Mucosa of rectum (tissue), 2 donors: Measurements from ENCODE around the gene LRRC4.

Source experiments
- H3K27ac ChIP-seq, 2 donors: one replicate each; pipeline ENCODE4 v1.7.0; 2013; ENCODE audit warnings: inconsistent platforms in 2 of 2, low read depth in 2 of 2, low read length in 2 of 2
- H3K27me3 ChIP-seq, 2 donors: one replicate each; pipeline ENCODE4 v1.7.0; 2013; ENCODE audit warnings: low read length in 2 of 2; ENCODE audit not compliant: control insufficient read depth in 2 of 2, insufficient read depth in 2 of 2
- H3K36me3 ChIP-seq, 2 donors: one replicate each; pipeline ENCODE4 v1.7.0; 2013; ENCODE audit warnings: low read length in 2 of 2; ENCODE audit not compliant: control insufficient read depth in 2 of 2, insufficient read depth in 2 of 2
- H3K4me1 ChIP-seq, 2 donors: one replicate each; pipeline ENCODE4 v1.7.0; 2013; ENCODE audit warnings: low read length in 2 of 2, mild to moderate bottlenecking in 1 of 2; ENCODE audit not compliant: control insufficient read depth in 2 of 2, insufficient read depth in 2 of 2
- H3K4me3 ChIP-seq, 2 donors: one replicate each; pipeline ENCODE4 v1.7.0; 2013; ENCODE audit warnings: low read length in 2 of 2
- H3K9ac ChIP-seq, 2 donors: one replicate each; pipeline ENCODE4 v1.7.0; 2013; ENCODE audit warnings: low read length in 2 of 2, low read depth in 1 of 2, mild to moderate bottlenecking in 1 of 2
- H3K9me3 ChIP-seq, 2 donors: one replicate each; pipeline ENCODE4 v1.7.0; 2013; ENCODE audit warnings: low read length in 2 of 2; ENCODE audit not compliant: control insufficient read depth in 2 of 2
- donor health status: healthy.
- donor health status: Normal muscosa, but diverticular disease.

LRRC4 gene

DNA sequence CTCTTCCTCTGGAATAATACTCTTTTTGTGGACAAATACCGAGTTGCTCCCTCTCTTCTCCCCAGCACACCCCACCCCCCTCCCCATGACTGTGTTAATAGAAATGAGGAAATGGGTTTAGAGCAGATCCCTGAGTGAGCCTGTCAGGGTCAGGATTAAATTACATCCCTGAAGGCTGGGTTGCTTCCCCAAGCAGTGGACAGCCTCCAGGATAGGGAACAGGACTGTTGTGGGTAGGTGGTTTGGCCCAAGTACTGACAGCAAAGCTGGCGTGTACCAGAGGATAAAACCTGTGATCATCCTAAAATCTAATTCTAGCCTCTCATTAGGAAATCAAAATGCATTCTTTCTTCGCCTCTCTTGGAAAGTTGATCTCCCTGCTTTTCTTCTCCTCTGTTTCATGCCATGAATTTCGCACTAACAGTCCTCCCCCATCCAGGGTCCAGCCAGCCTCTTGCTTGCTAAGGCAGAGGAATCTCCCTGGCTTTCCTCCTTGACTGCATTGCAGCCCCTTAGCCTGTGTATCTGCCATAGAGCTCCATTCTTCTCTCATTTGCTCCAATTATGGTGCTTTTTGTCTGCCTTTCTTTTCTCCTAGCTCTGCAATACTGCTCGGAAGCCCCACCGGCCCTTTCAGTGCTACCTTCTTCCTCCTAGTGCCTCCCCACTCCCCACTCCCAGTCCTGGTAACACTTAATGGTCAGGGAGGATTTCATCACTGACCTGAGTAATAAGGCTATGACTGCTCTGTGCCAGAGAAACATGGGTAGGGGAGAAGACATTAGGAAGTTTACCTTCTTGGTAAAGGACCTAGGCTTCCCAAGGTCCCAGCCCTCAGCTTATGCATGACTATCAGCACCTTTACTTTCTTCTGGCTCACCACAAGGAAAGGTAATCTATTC, 8.4 kb downstream of the LRRC4 start:
- Histone ChIP-seq H3K27ac (no peak overlapping the region), H3K36me3 (no peaks in the 10 kb centered on the region), H3K27me3 (no peaks in the 10 kb centered on the region), H3K9me3 (no peaks in the 10 kb centered on the region), H3K4me3 (no peak overlapping the region), H3K4me1 (peaks cover 0 to 3% of the 10 kb centered on the region in 2 donors), H3K9ac (no peak overlapping the region)

GRCh38 chr7:128021366-128021765, 9.9 kb downstream of the LRRC4 start:
- H3K36me3 ChIP-seq, result peaks cover 0 to 2% of the 10 kb centered on the region in 2 donors
- no peak overlapping the region for H3K4me3 ChIP-seq
- H3K27me3 ChIP-seq, result no peaks in the 10 kb centered on the region
- no peak overlapping the region for H3K9ac ChIP-seq
- H3K4me1 ChIP-seq, result no peaks in the 10 kb centered on the region
- H3K27ac ChIP-seq, result no peak overlapping the region
- H3K9me3 ChIP-seq, result no peaks in the 10 kb centered on the region

GRCh38 chr7:128020159-128020558, 11.1 kb downstream of the LRRC4 start:
- H3K4me3 ChIP-seq, result no peak overlapping the region
- H3K9ac ChIP-seq, result no peak overlapping the region
- no peak overlapping the region for H3K27ac ChIP-seq
- H3K4me1 ChIP-seq, result no peaks in the 10 kb centered on the region
- H3K27me3 ChIP-seq, result no peaks in the 10 kb centered on the region
- no peaks in the 10 kb centered on the region for H3K9me3 ChIP-seq
- H3K36me3 ChIP-seq, result peaks cover 0 to 2% of the 10 kb centered on the region in 2 donors

- Histone ChIP-seq H3K9ac (no peak overlapping the region), H3K9me3 (no peaks in the 10 kb centered on the region), H3K4me1 (no peaks in the 10 kb centered on the region), H3K36me3 (peaks cover 0 to 2% of the 10 kb centered on the region in 2 donors), H3K27ac (no peak overlapping the region), H3K4me3 (no peak overlapping the region), H3K27me3 (no peaks in the 10 kb centered on the region)
Measured at GRCh38 chr7:128019288-128019687, 11.9 kb downstream of the LRRC4 start.

DNA sequence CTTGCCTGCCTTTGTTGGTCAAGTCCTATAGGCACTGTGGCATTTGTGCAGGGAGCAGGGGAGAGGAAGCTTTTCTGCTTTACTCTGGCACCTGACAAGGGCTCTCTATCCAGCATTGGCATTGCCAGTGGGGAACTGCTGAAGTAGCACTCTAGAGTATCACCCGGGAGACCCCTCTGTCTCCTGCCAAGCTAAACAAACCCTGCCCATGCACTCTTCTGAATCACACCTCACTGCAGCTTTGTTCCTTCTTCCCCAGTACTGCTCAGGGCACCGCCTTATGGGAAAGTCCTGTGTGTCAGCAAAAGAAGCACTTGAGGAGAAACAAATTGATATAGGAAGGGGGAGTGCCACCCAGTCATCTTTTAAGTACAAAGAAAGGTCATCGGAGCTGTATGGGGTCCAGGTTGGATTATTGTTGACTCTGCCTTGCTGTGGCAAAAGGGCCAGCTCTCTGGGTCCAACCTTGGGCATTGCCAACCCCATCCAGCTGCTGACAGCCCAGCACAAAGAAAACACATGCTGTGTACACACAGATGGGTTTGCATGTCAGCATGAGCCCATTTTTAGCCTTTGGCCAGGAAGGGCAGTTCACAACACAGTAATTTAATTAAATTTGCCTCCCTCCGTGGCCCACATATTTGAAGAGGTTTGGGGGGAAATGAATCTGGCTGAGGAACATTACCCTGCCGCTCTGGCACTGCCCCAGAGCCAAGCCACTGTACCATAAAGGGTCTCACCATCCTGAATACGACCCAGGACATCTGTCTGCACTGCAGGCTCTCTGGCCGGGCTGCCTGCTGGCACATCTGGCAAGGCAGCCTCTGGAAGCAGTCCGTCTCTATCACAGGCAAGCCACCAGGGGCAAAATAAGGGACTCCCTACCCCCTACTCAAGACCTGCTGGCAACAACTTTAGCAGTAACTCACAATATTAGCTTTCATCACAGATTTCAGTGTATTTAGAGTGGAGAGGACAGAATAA, 13.1 kb downstream of the LRRC4 start:
- Histone ChIP-seq H3K4me3 (no peak overlapping the region), H3K27me3 (no peaks in the 10 kb centered on the region), H3K36me3 (peaks cover 0 to 2% of the 10 kb centered on the region in 2 donors), H3K9ac (no peak overlapping the region), H3K27ac (no peak overlapping the region), H3K9me3 (no peaks in the 10 kb centered on the region), H3K4me1 (no peaks in the 10 kb centered on the region)

- Histone ChIP-seq H3K4me1 (no peaks in the 10 kb centered on the region), H3K36me3 (peaks cover 0 to 2% of the 10 kb centered on the region in 2 donors), H3K9ac (no peak overlapping the region), H3K4me3 (no peak overlapping the region), H3K9me3 (no peaks in the 10 kb centered on the region), H3K27ac (no peak overlapping the region), H3K27me3 (no peaks in the 10 kb centered on the region)
Measured at GRCh38 chr7:128017460-128017859, 13.8 kb downstream of the LRRC4 start.

DNA sequence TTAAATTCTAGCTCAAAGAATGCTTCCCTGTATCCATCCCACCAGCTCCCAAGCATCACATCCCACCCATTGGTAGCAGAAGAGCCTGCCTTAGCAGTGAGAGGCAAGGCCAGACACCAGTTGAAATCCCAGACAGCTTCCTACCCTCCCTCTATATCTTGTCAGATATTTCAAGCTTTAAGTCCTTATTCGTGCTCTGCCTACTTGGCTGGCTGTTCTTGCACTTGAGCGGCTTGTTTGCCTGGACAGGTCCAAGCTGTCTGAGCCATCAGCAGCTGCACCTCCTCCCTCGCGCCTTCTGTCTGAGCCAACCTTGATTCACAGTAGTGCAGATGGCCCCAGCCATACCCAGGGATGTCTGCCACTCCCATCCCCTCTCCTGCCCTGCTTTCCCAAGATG, 16.4 kb downstream of the LRRC4 start:
- H3K9ac ChIP-seq, result no peak overlapping the region
- no peaks in the 10 kb centered on the region for H3K27me3 ChIP-seq
- peaks cover 0 to 2% of the 10 kb centered on the region in 2 donors for H3K36me3 ChIP-seq
- no peaks in the 10 kb centered on the region for H3K4me1 ChIP-seq
- H3K9me3 ChIP-seq, result no peaks in the 10 kb centered on the region
- no peak overlapping the region for H3K4me3 ChIP-seq
- H3K27ac ChIP-seq, result no peak overlapping the region

DNA sequence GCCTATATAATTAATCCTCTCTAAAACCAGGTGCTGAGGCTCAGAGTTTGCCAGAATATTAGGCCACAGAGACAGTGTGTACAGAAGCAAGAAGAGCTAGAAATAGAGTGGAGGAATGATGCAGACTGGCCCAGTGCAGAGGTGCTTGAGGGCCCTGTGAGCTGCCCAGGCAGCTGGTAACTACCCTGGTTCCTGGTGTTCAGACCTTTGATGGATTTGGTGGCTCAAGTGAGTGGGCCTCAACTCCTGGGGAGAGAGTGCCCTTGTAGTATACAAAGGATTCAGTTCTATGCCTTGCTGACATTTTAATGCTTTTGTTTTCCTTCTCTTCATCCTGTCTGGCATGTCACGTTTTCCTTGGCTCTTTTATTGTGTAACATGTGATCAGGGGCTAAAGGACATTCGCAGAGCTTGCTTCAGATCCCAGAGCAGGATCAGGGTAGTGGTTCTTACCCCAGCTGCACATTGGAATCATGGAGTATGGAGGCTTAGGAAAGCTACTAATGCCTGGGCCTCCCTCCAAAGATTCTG, 20.0 kb downstream of the LRRC4 start:
- Histone ChIP-seq H3K36me3 (no peaks in the 10 kb centered on the region), H3K27me3 (no peaks in the 10 kb centered on the region), H3K4me3 (no peak overlapping the region), H3K9me3 (no peaks in the 10 kb centered on the region), H3K9ac (no peak overlapping the region), H3K27ac (no peak overlapping the region), H3K4me1 (no peaks in the 10 kb centered on the region)

DNA sequence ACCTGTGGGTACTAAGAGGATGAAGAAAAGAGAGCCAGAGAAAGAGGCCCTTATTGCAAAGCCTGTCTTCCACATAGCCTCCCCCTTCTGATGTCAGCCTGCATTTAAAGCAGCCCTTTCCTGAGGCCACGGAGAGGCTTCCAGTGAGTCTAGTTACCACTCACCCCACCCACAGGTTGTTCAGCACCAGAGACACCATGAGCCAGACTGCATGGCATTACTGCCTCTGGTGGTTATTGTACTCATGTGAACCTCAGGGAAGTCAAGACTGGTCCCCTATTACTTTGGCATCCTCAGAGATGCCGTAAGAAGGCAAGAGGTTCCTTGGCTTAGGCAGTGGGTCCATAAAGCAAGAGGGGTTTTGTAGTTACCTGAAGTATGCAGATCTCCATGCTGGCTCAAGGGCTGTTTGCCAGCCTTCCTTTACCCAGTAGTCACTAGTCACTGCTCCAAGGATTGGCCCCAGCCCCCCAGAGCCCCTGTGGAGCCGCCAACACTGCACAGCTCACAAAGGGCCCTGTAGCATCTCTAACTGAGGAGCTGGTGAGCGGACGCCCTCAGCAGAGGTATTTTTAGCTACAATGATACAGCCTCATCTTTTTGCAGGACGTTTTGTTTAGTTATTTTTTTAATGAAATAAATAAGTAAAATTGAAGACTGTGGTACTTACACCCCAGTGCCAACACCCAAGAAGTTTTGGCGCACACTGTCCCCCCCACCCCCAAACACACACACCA, 20.7 kb downstream of the LRRC4 start:
- no peaks in the 10 kb centered on the region for H3K36me3 ChIP-seq
- no peaks in the 10 kb centered on the region for H3K27me3 ChIP-seq
- no peaks in the 10 kb centered on the region for H3K9me3 ChIP-seq
- H3K4me1 ChIP-seq, result no peaks in the 10 kb centered on the region
- H3K9ac ChIP-seq, result no peak overlapping the region
- no peak overlapping the region for H3K27ac ChIP-seq
- H3K4me3 ChIP-seq, result no peak overlapping the region
